ENCODE results near the gene NEMF.
A peak's percentile ranks its signal among the peaks of the same experiment; 100 is the strongest.

NEMF gene

DNA sequence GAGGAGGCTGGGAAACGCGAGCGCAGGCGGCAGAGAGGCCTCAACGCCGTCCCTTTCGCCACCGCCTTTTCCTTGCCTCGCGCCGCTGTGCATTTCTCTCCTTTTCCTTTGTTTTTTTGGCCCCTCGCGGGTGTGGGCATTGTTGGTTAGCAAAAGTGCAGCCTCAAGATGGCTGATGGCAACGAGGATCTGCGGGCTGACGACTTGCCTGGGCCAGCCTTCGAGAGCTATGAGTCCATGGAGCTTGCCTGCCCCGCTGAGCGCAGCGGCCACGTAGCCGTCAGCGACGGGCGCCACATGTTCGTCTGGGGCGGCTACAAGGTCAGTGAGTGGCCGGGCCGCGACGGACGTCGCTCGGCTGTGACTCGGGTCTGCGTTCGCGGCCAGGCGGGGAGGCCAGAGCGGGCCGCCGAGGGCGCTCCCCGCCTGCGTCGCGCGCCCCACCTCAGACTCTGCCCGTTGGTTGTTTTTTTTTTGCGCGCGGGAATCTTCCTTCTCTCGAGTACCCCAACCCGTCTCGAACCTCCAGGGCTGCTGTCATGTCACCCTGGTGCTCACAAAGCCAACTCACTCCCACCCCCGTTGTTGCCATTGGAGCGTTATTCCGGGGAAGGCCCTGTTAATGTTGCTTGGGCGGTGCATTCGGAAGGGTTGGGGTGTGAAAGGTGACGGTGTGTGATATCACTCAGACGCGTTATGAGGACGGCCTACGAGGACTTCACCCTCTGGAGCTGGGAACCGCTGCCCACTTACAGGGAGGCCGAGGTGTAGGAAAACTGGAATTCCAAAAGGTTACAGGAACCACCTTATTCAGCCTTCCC is 84.1 kb downstream of the NEMF start:
- TF ChIP-seq GABPA (IDR thresholded peaks at IDR 0.05; ENCODE audit: low read depth), result no peak
- TF ChIP-seq SPI1 (IDR thresholded peaks at IDR 0.05; ENCODE audit: borderline replicate concordance, low read depth), result no peak
- TF ChIP-seq, protein P1, sequence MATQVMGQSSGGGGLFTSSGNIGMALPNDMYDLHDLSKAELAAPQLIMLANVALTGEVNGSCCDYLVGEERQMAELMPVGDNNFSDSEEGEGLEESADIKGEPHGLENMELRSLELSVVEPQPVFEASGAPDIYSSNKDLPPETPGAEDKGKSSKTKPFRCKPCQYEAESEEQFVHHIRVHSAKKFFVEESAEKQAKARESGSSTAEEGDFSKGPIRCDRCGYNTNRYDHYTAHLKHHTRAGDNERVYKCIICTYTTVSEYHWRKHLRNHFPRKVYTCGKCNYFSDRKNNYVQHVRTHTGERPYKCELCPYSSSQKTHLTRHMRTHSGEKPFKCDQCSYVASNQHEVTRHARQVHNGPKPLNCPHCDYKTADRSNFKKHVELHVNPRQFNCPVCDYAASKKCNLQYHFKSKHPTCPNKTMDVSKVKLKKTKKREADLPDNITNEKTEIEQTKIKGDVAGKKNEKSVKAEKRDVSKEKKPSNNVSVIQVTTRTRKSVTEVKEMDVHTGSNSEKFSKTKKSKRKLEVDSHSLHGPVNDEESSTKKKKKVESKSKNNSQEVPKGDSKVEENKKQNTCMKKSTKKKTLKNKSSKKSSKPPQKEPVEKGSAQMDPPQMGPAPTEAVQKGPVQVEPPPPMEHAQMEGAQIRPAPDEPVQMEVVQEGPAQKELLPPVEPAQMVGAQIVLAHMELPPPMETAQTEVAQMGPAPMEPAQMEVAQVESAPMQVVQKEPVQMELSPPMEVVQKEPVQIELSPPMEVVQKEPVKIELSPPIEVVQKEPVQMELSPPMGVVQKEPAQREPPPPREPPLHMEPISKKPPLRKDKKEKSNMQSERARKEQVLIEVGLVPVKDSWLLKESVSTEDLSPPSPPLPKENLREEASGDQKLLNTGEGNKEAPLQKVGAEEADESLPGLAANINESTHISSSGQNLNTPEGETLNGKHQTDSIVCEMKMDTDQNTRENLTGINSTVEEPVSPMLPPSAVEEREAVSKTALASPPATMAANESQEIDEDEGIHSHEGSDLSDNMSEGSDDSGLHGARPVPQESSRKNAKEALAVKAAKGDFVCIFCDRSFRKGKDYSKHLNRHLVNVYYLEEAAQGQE (IDR thresholded peaks at IDR 0.05; ENCODE audit: insufficient replicate concordance, low read depth), result no peak
- no peak for TF ChIP-seq POLR2AphosphoS5 (IDR thresholded peaks at IDR 0.05; ENCODE audit: low read depth)
- TF ChIP-seq, protein P2, sequence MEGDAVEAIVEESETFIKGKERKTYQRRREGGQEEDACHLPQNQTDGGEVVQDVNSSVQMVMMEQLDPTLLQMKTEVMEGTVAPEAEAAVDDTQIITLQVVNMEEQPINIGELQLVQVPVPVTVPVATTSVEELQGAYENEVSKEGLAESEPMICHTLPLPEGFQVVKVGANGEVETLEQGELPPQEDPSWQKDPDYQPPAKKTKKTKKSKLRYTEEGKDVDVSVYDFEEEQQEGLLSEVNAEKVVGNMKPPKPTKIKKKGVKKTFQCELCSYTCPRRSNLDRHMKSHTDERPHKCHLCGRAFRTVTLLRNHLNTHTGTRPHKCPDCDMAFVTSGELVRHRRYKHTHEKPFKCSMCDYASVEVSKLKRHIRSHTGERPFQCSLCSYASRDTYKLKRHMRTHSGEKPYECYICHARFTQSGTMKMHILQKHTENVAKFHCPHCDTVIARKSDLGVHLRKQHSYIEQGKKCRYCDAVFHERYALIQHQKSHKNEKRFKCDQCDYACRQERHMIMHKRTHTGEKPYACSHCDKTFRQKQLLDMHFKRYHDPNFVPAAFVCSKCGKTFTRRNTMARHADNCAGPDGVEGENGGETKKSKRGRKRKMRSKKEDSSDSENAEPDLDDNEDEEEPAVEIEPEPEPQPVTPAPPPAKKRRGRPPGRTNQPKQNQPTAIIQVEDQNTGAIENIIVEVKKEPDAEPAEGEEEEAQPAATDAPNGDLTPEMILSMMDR (IDR thresholded peaks at IDR 0.05; ENCODE audit: insufficient read depth, low read length), result no peak
- peak; percentile 24 to 55 for DNase-seq (ENCODE audit: low read depth in 1 of 2, low spot score in 1 of 2)
- H3K27ac ChIP-seq (replicated peaks), result peak overlapping the region; percentile 93
- peak overlapping the region; percentile 82 for H3K4me3 ChIP-seq (replicated peaks; ENCODE audit: insufficient read depth, low read length)
- no peaks in the 10 kb centered on the region for H3K27me3 ChIP-seq (ENCODE audit: insufficient read depth, poor library complexity, severe bottlenecking)

DNA sequence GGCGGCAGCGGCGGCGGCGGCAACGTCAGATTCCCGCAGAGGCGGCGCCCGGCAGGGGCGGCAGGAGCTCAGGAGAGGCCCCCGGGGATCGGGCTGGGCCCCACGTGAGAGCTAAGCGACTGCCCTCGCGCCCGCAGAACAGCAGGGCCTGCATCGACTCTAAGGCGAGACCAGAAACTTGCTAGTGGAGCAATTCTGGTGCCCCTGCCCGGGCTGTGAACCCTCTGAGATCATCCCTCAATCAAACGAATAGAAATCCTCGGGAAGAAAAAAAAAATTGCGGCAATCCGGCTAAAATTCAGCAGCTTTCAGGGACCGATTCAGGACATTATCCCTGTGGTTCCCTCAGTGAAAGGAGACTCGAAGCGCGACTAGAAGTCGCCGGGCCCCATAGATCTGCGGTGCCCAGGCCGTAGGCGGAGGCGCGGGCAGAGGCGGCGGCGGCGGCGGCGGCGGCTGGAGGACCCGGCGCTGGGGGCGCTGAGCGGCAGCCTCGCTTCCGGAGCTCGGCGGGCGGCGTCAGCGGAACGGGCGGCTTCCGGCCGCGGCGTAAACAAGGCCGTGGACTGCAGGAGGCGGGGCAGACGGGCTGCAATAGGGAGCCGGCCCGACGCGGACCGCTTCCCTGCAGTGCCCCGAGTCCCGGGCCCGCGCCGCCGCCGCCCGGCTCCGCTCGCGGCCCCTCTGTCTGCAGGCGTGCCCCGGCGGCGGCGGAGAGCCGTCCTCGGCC is 84.9 kb downstream of the NEMF start, which contains the start of gene KLHDC2:
Gene KLHDC2, plus strand, starts transcription at position 583 of the 730 bp plus-strand sequence. CDS start 316 bp downstream, outside the sequence.
- peak; percentile 78 for TF ChIP-seq GABPA (IDR thresholded peaks at IDR 0.05; ENCODE audit: low read depth)
- TF ChIP-seq, protein P1 (IDR thresholded peaks at IDR 0.05; ENCODE audit: insufficient replicate concordance, low read depth), result no peak
- TF ChIP-seq POLR2AphosphoS5 (IDR thresholded peaks at IDR 0.05; ENCODE audit: low read depth), result peak; percentile 29; the same call in 1 of the 2 replicates
- TF ChIP-seq, protein P2 (IDR thresholded peaks at IDR 0.05; ENCODE audit: insufficient read depth, low read length), result no peak
- TF ChIP-seq SPI1 (IDR thresholded peaks at IDR 0.05; ENCODE audit: borderline replicate concordance, low read depth), result no peak
- no peaks in the 10 kb centered on the region for H3K27me3 ChIP-seq (ENCODE audit: insufficient read depth, poor library complexity, severe bottlenecking)
- peak; percentile 64 to 88 for DNase-seq (ENCODE audit: low read depth in 1 of 2, low spot score in 1 of 2)
- peak within 1 kb of the TSS; percentile 82 for H3K4me3 ChIP-seq (replicated peaks; ENCODE audit: insufficient read depth, low read length)
- peak within 1 kb of the TSS; percentile 93 for H3K27ac ChIP-seq (replicated peaks)

DNA sequence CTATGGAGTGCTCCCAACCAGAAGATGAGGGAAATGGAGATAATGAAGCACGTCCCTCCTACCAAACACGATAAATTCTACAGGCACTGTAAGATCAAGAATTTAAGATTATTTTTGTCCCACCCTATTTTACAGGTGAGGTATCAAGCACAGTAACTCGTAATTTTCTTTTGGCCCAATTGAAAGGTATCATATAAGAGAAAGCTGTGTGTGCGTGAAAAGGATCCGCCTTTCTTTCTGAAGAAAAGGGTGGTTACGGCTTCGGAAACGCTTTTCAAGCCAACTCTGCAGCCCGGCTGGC is 85.4 kb downstream of the NEMF start:
- Histone ChIP-seq H3K4me3 (replicated peaks; ENCODE audit: insufficient read depth, low read length) (peak overlapping the region; percentile 39), H3K27ac (replicated peaks) (peak overlapping the region; percentile 91), H3K27me3 (ENCODE audit: insufficient read depth, poor library complexity, severe bottlenecking) (no peaks in the 10 kb centered on the region)
- DNase-seq (ENCODE audit: low read depth in 1 of 2, low spot score in 1 of 2), result no peak
- TF ChIP-seq, protein P2 (IDR thresholded peaks at IDR 0.05; ENCODE audit: insufficient read depth, low read length), result no peak
- TF ChIP-seq, protein P1 (IDR thresholded peaks at IDR 0.05; ENCODE audit: insufficient replicate concordance, low read depth), result no peak
- TF ChIP-seq GABPA (IDR thresholded peaks at IDR 0.05; ENCODE audit: low read depth) (no peak), POLR2AphosphoS5 (IDR thresholded peaks at IDR 0.05; ENCODE audit: low read depth) (no peak), SPI1 (IDR thresholded peaks at IDR 0.05; ENCODE audit: borderline replicate concordance, low read depth) (no peak)

All from HL-60 (cell line).